Upper lobe of right lung (tissue), 1 donor: ENCODE data around the gene BMP7. TPM values are rescaled to one million over a fixed set of nuclear protein-coding genes. Genes with fewer than 3 reads are reported as not detected.

Source experiments
- ATAC-seq: fragments of 200-7000 bp; cut with Tn5 transposase; one replicate; pipeline ENCODE4 v1.9.1; 2020; ENCODE audit warnings: mild to moderate bottlenecking, moderate library complexity
- DNase-seq: peaks from one replicate; pipeline ENCODE4 v3.0.0-alpha.2; 2020
- H3K27ac ChIP-seq: fragments of 200-600 bp; one replicate; pipeline ENCODE4 v1.8.0; 2022
- H3K27me3 ChIP-seq: fragments of 200-600 bp; one replicate; pipeline ENCODE4 v1.8.0; 2022; ENCODE audit warnings: mild to moderate bottlenecking
- H3K36me3 ChIP-seq: fragments of 200-600 bp; one replicate; pipeline ENCODE4 v1.8.0; 2022
- H3K4me1 ChIP-seq: fragments of 200-600 bp; one replicate; pipeline ENCODE4 v1.8.0; 2022
- H3K4me3 ChIP-seq: fragments of 200-600 bp; one replicate; pipeline ENCODE4 v1.8.0; 2022; ENCODE audit warnings: mild to moderate bottlenecking
- H3K9me3 ChIP-seq: fragments of 200-600 bp; one replicate; pipeline ENCODE4 v1.8.0; 2022
- CTCF ChIP-seq: fragments of 200-600 bp; IDR thresholded peaks from one replicate; pipeline ENCODE4 v1.8.0; 2022; ENCODE audit warnings: antibody characterized with exemption
- intact Hi-C: fragments of 100-400 bp; cut with DNase I; formaldehyde crosslinking; loops from one replicate; pipeline ENCODE4 v1.11.0; 2022
- total RNA-seq: library from RNA; stranded (reverse); fragmentation: NEBNext Ultra II Directional; extraction: Animal tissue kit (Norgen Biotek cat#: 25700); gene quantifications from one replicate; pipeline ENCODE4 v1.2.1, GENCODE V29; 2021
- donor health status: DM: no; HTN: yes; CAD: no; lungs with severe emphysema.

Gene BMP7
- total RNA-seq, 1 donor from 2014 or later = 1.2 TPM

GRCh38 chr20:57186192-57186591 is 80.2 kb downstream of the BMP7 start:
- DNase-seq = no peak
- Histone ChIP-seq H3K27me3 (no peaks in the 10 kb centered on the region), H3K4me3 (no peak overlapping the region), H3K4me1 (no peaks in the 10 kb centered on the region), H3K9me3 (no peaks in the 10 kb centered on the region), H3K36me3 (no peaks in the 10 kb centered on the region), H3K27ac (no peak overlapping the region)
- no peak for ATAC-seq
- no peak for TF ChIP-seq CTCF
- intact Hi-C loops = no loop called here

GRCh38 chr20:57185188-57185743 is 81.2 kb downstream of the BMP7 start:
- intact Hi-C loops = no loop called here
- no peaks in the 10 kb centered on the region for H3K4me1 ChIP-seq
- H3K36me3 ChIP-seq = no peaks in the 10 kb centered on the region
- no peaks in the 10 kb centered on the region for H3K27me3 ChIP-seq
- DNase-seq (no peak), ATAC-seq (no peak)
- TF ChIP-seq CTCF = no peak
- H3K9me3 ChIP-seq = no peaks in the 10 kb centered on the region
- H3K4me3 ChIP-seq = no peak overlapping the region
- H3K27ac ChIP-seq = no peak overlapping the region

GRCh38 chr20:57183457-57184009 is 82.9 kb downstream of the BMP7 start:
- Histone ChIP-seq H3K27ac (no peak overlapping the region), H3K27me3 (no peaks in the 10 kb centered on the region), H3K36me3 (no peaks in the 10 kb centered on the region), H3K4me1 (no peaks in the 10 kb centered on the region), H3K4me3 (no peak overlapping the region), H3K9me3 (no peaks in the 10 kb centered on the region)
- DNase-seq (no peak), ATAC-seq (no peak)
- intact Hi-C loops = no loop called here
- no peak for TF ChIP-seq CTCF

- intact Hi-C loops = no loop called here
- no peak for ATAC-seq
- no peak for TF ChIP-seq CTCF
Observed at GRCh38 chr20:57181639-57182038, 84.8 kb downstream of the BMP7 start.

GRCh38 chr20:57180954-57181353 is 85.5 kb downstream of the BMP7 start:
- no peaks in the 10 kb centered on the region for H3K36me3 ChIP-seq
- intact Hi-C loops = no loop called here

More at GRCh38 chr20:57181639-57182038, 84.8 kb downstream of the BMP7 start:
- no peak overlapping the region for H3K4me3 ChIP-seq
- no peaks in the 10 kb centered on the region for H3K9me3 ChIP-seq
- no peaks in the 10 kb centered on the region for H3K27me3 ChIP-seq
- H3K27ac ChIP-seq = no peak overlapping the region
- H3K36me3 ChIP-seq = no peaks in the 10 kb centered on the region
- H3K4me1 ChIP-seq = no peaks in the 10 kb centered on the region
- DNase-seq = no peak

More at GRCh38 chr20:57180954-57181353, 85.5 kb downstream of the BMP7 start:
- ATAC-seq = no peak
- Histone ChIP-seq H3K9me3 (no peaks in the 10 kb centered on the region), H3K27me3 (no peaks in the 10 kb centered on the region), H3K4me3 (no peak overlapping the region), H3K4me1 (no peaks in the 10 kb centered on the region), H3K27ac (no peak overlapping the region)
- no peak for TF ChIP-seq CTCF
- DNase-seq = no peak
